Measurements from ENCODE around the gene ANKRD35. TPM values are rescaled to one million over a fixed set of nuclear protein-coding genes. Genes with fewer than 3 reads are reported as not detected.

ANKRD35 gene
- total RNA-seq, 1 experiment from 2014 or later = not detected

GRCh38 chr1:145843031-145843430 lies 42.6 kb downstream of the ANKRD35 start (continued):
- TF ChIP-seq REST (IDR thresholded peaks at IDR 0.05; ENCODE audit: low read depth) (no peak), FOSL1 (IDR thresholded peaks at IDR 0.05; ENCODE audit: low read depth) (no peak), SRF (IDR thresholded peaks at IDR 0.05; ENCODE audit: low read depth) (no peak), EZH2 (IDR thresholded peaks at IDR 0.05) (no peak), SP1 (IDR thresholded peaks at IDR 0.05; ENCODE audit: low read depth) (no peak)

GRCh38 chr1:145837656-145838055 lies 48.0 kb downstream of the ANKRD35 start:
- RAD21 ChIA-PET (ENCODE audit: low non-redundant PET in 1 of 2, low total read pairs in 2 of 2, uncharacterized antibody in 2 of 2, unreplicated experiment in 2 of 2) = no interaction called here
- H2AFZ ChIP-seq (ENCODE audit: low read depth, low read length, poor library complexity, severe bottlenecking) = no peak overlapping the region
- POLR2A ChIA-PET = no interaction called here
- H3K36me3 ChIP-seq (ENCODE audit: control insufficient read depth in 1 of 2, insufficient read depth in 2 of 2, low read length in 2 of 2) = peaks cover 54 to 73% of the 10 kb centered on the region in 2 experiments
- no peaks in the 10 kb centered on the region for H3K4me1 ChIP-seq (ENCODE audit: control insufficient read depth in 1 of 2, insufficient read depth in 2 of 2, low read length in 2 of 2)
- no peaks in the 10 kb centered on the region for H3K9me2 ChIP-seq (ENCODE audit: insufficient read depth)
- no peak for TF ChIP-seq ELF1 (IDR thresholded peaks at IDR 0.05; ENCODE audit: borderline replicate concordance, low read depth)
- no peak for TF ChIP-seq TCF7L2 (IDR thresholded peaks at IDR 0.05; ENCODE audit: borderline replicate concordance, extremely low read depth, insufficient read depth, insufficient read length)
- TF ChIP-seq JUND (IDR thresholded peaks at IDR 0.05) = no peak
- no peak for TF ChIP-seq EGR1 (IDR thresholded peaks at IDR 0.05; ENCODE audit: low read depth)
- TF ChIP-seq EZH2 (IDR thresholded peaks at IDR 0.05) = no peak
- no peak for TF ChIP-seq SRF (IDR thresholded peaks at IDR 0.05; ENCODE audit: low read depth)
- TF ChIP-seq CTCF (IDR thresholded peaks at IDR 0.05 in 2 of 3, conservative IDR thresholded peaks at IDR 0.05 in 1 of 3; ENCODE audit: borderline replicate concordance in 1 of 3, insufficient read depth in 1 of 3, low read depth in 2 of 3, low read length in 2 of 3) = no peak
- TF ChIP-seq FOSL1 (IDR thresholded peaks at IDR 0.05; ENCODE audit: low read depth) = no peak
- TF ChIP-seq REST (IDR thresholded peaks at IDR 0.05; ENCODE audit: low read depth) = no peak
- TF ChIP-seq MAX (IDR thresholded peaks at IDR 0.05) = no peak
- no peak for TF ChIP-seq CBX3 (IDR thresholded peaks at IDR 0.05; ENCODE audit: low read depth)
- TF ChIP-seq ZFX (IDR thresholded peaks at IDR 0.05) = no peak
- TF ChIP-seq POLR2AphosphoS5 (IDR thresholded peaks at IDR 0.05; ENCODE audit: low read depth, low read length) = no peak
- no peak for TF ChIP-seq SP1 (IDR thresholded peaks at IDR 0.05; ENCODE audit: low read depth)
- TF ChIP-seq YY1 (IDR thresholded peaks at IDR 0.05; ENCODE audit: extremely low read depth, insufficient replicate concordance, low read depth, low read length) = no peak
- H3K27ac ChIP-seq (ENCODE audit: low read depth, low read length) = no peak overlapping the region
- no peaks in the 10 kb centered on the region for H3K79me2 ChIP-seq (ENCODE audit: insufficient read depth, low read length)
- no peak for DNase-seq (ENCODE audit: low read depth, low spot score)
- H3K4me3 ChIP-seq (replicated peaks in 1 of 2; ENCODE audit: low read depth in 1 of 2, low read length in 2 of 2) = no peak overlapping the region
- H3K9ac ChIP-seq (ENCODE audit: low read length) = no peak overlapping the region
- ATAC-seq = no peak
- no peaks in the 10 kb centered on the region for H3K27me3 ChIP-seq (ENCODE audit: insufficient read depth, low read length)
- intact Hi-C loops (cut with micrococcal nuclease) = no loop called here
- no TSS peak for BruUV-seq (replicated peaks)
- H3K9me3 ChIP-seq (ENCODE audit: control insufficient read depth in 1 of 2, insufficient read depth in 1 of 2, low read depth in 1 of 2, low read length in 2 of 2) = no peaks in the 10 kb centered on the region
- CTCF ChIA-PET = no interaction called here
- no peak overlapping the region for H3K4me2 ChIP-seq (ENCODE audit: low read length)
- H4K20me1 ChIP-seq (ENCODE audit: insufficient read depth) = no peaks in the 10 kb centered on the region

All from HCT116 (cell line).